H1 (cell line): ENCODE measurements around the gene SLC6A12. TPM values are rescaled to one million over a fixed set of nuclear protein-coding genes. Genes with fewer than 3 reads are reported as not detected.

Experiments
- GABPA ChIP-seq: IDR thresholded peaks from 2 replicates; pipeline ENCODE4 v1.6.1; 2011; ENCODE audit warnings: mild to moderate bottlenecking, low read length, moderate library complexity, borderline replicate concordance; ENCODE audit not compliant: insufficient read depth
- polyA plus RNA-seq, 7 experiments: library from polyadenylated mRNA; depleted of rRNA in 3 of 7; stranded (reverse) in 5 of 7; unstranded in 2 of 7; fragments of >200 nt in 5 of 7; fragments of 200-250 nt in 2 of 7; gene quantifications; 1 replicate in 5 of 7; 2 replicates in 1 of 7; 4 replicates in 1 of 7; pipeline versions ENCODE4 v1.2.1 to v1.2.3, GENCODE V29; 2011 to 2013; ENCODE audit warnings: missing spikeins in 2 of 7, mixed read lengths in 2 of 7
- total RNA-seq: library from RNA; stranded (reverse); fragmentation: NEBNext Ultra II Directional; extraction: Animal tissue kit (Norgen Biotek cat#: 25700); gene quantifications from 2 replicates; pipeline ENCODE4 v1.2.1, GENCODE V29; 2021

Gene SLC6A12
- total and polyA plus RNA-seq, 2 of the 8 experiments (the other 6 are each of a cell fraction or from before 2014, with no cell fraction given): 0.70 to 1.1 TPM

- no peak for TF ChIP-seq GABPA
These were observed 14.9 kb upstream of the SLC6A12 start (continued) for GRCh38 chr12:228846-229200.
